Esophagus squamous epithelium (tissue), 5 donors: ENCODE results near the gene BCAP29. TPM values are rescaled to one million over a fixed set of nuclear protein-coding genes. Genes with fewer than 3 reads are reported as not detected.

Source experiments
- DNase-seq: peaks from one replicate; lab custom pipeline; 2025; lab: John Stamatoyannopoulos, UW
- H3K27ac ChIP-seq, 4 donors: fragments of 200-600 bp; sonication (generic); one replicate each; pipeline ENCODE4 v1.5.1; 2016 to 2019; ENCODE audit warnings: mild to moderate bottlenecking in 1 of 4
- H3K27me3 ChIP-seq, 4 donors: fragments of 200-600 bp; sonication (generic); 1 replicate in 3 of 4; 2 replicates in 1 of 4; pipeline versions ENCODE4 v1.5.1 to v1.6.0; 2017 to 2021; ENCODE audit warnings: antibody characterized with exemption in 1 of 4
- H3K36me3 ChIP-seq, 3 donors: fragments of 200-600 bp; sonication (generic); one replicate each; pipeline ENCODE4 v1.5.1; 2016 to 2019
- H3K4me1 ChIP-seq, 3 donors: fragments of 200-600 bp; sonication (generic); one replicate each; pipeline ENCODE4 v1.5.1; 2017 to 2019
- H3K4me3 ChIP-seq, 4 donors: fragments of 200-600 bp; sonication (generic); 1 replicate in 3 of 4; 2 replicates in 1 of 4; pipeline ENCODE4 v1.5.1; 2016 to 2019; ENCODE audit warnings: mild to moderate bottlenecking in 2 of 4, moderate library complexity in 1 of 4
- H3K9me3 ChIP-seq, 3 donors: fragments of 200-600 bp; sonication (generic); one replicate each; pipeline ENCODE4 v1.5.1; 2016 to 2019
- CTCF ChIP-seq, 6 experiments: fragments of 450-650 bp in 4 of 6; fragments of 200-600 bp in 2 of 6; sonication (generic) in 2 of 6; IDR thresholded peaks; one replicate each; pipeline ENCODE4 v1.5.1; 2016 to 2019; ENCODE audit warnings: antibody characterized with exemption in 6 of 6, mild to moderate bottlenecking in 4 of 6, moderate library complexity in 4 of 6
- POLR2A ChIP-seq, 4 donors: fragments of 450-650 bp; IDR thresholded peaks; one replicate each; pipeline ENCODE4 v1.6.1; 2017; ENCODE audit warnings: antibody characterized with exemption in 4 of 4, mild to moderate bottlenecking in 4 of 4, moderate library complexity in 3 of 4
- WGBS, 2 donors: methylation state at CpG; one replicate each; pipeline ENCODE4 v1.1.5; 2018; 5-methylcytosine and 5-hydroxymethylcytosine counted together
- intact Hi-C: fragments of 100-400 bp; cut with DNase I; formaldehyde crosslinking; loops from one replicate; pipeline ENCODE4 v1.15.0; 2022
- total RNA-seq, 4 donors: library from RNA; depleted of rRNA; stranded (reverse); fragments of >200 nt; gene quantifications; one replicate each; pipeline ENCODE4 v1.1.0, GENCODE V29; 2016
- donor health status: DM: yes; HTN: yes; CAD: no.

Gene BCAP29
- total RNA-seq, 4 donors from 2014 or later: 68.7 to 96.3 (median 92.2) TPM

- H3K4me3 ChIP-seq: no peak overlapping the region
- no peak overlapping the region for H3K27ac ChIP-seq
- no peaks in the 10 kb centered on the region for H3K9me3 ChIP-seq
- TF ChIP-seq CTCF (IDR thresholded peaks at IDR 0.05) (no peak), POLR2A (IDR thresholded peaks at IDR 0.05) (no peak)
- 59 to 65% methylated on average over 1 of the region's 1 CpG for WGBS, 2 donors
- intact Hi-C loops: no loop called here
- DNase-seq: no peak
- peaks cover 0 to 46% (median 0%) of the 10 kb centered on the region in 3 donors for H3K36me3 ChIP-seq
- H3K27me3 ChIP-seq: no peaks in the 10 kb centered on the region
- no peaks in the 10 kb centered on the region for H3K4me1 ChIP-seq
Measured at GRCh38 chr7:107622429-107622828, 42.4 kb downstream of the BCAP29 start.

GRCh38 chr7:107622894-107623293 is 42.8 kb downstream of the BCAP29 start:
- H3K27me3 ChIP-seq: no peaks in the 10 kb centered on the region

GRCh38 chr7:107627002-107627401 is 47.0 kb downstream of the BCAP29 start:
- peaks cover 0 to 21% (median 0%) of the 10 kb centered on the region in 3 donors for H3K36me3 ChIP-seq
- no peaks in the 10 kb centered on the region for H3K4me1 ChIP-seq
- no peak for DNase-seq
- TF ChIP-seq POLR2A (IDR thresholded peaks at IDR 0.05) (no peak), CTCF (IDR thresholded peaks at IDR 0.05) (no peak)
- no peaks in the 10 kb centered on the region for H3K9me3 ChIP-seq
- H3K4me3 ChIP-seq: no peak overlapping the region
- no peak overlapping the region for H3K27ac ChIP-seq
- 95 to 97% methylated on average over 4 of the region's 4 CpGs for WGBS, 2 donors
- intact Hi-C loops: no loop called here
- no peaks in the 10 kb centered on the region for H3K27me3 ChIP-seq

More at GRCh38 chr7:107622894-107623293, 42.8 kb downstream of the BCAP29 start:
- TF ChIP-seq CTCF (IDR thresholded peaks at IDR 0.05): no peak
- TF ChIP-seq POLR2A (IDR thresholded peaks at IDR 0.05): no peak
- Histone ChIP-seq H3K4me3 (no peak overlapping the region), H3K27ac (no peak overlapping the region), H3K4me1 (no peaks in the 10 kb centered on the region), H3K36me3 (peaks cover 0 to 41% (median 0%) of the 10 kb centered on the region in 3 donors), H3K9me3 (no peaks in the 10 kb centered on the region)
- no peak for DNase-seq
- 79 to 86% methylated on average over 2 of the region's 2 CpGs for WGBS, 2 donors
- intact Hi-C loops: no loop called here

GRCh38 chr7:107628461-107629064 is 48.5 kb downstream of the BCAP29 start:
- no peak overlapping the region for H3K27ac ChIP-seq
- peaks cover 0 to 10% (median 0%) of the 10 kb centered on the region in 3 donors for H3K36me3 ChIP-seq
- TF ChIP-seq CTCF (IDR thresholded peaks at IDR 0.05): no peak
- TF ChIP-seq POLR2A (IDR thresholded peaks at IDR 0.05): no peak
- WGBS, 2 donors: 76 to 90% methylated on average over 5 of the region's 8 CpGs
- no peaks in the 10 kb centered on the region for H3K27me3 ChIP-seq
- no peaks in the 10 kb centered on the region for H3K9me3 ChIP-seq
- no peaks in the 10 kb centered on the region for H3K4me1 ChIP-seq
- no peak for DNase-seq
- intact Hi-C loops: no loop called here
- H3K4me3 ChIP-seq: no peak overlapping the region

- DNase-seq: no peak
- no peak for TF ChIP-seq POLR2A (IDR thresholded peaks at IDR 0.05)
- TF ChIP-seq CTCF (IDR thresholded peaks at IDR 0.05): no peak
- Histone ChIP-seq H3K36me3 (peaks cover 0 to 10% (median 0%) of the 10 kb centered on the region in 3 donors), H3K27me3 (no peaks in the 10 kb centered on the region), H3K27ac (no peak overlapping the region), H3K9me3 (no peaks in the 10 kb centered on the region), H3K4me1 (no peaks in the 10 kb centered on the region), H3K4me3 (no peak overlapping the region)
- intact Hi-C loops: no loop called here
- WGBS, 2 donors: 89 to 92% methylated on average over 8 of the region's 8 CpGs
Measured at GRCh38 chr7:107630342-107630741, 50.3 kb downstream of the BCAP29 start.
